GM18499 (cell line): Measurements from ENCODE around the gene TPST2.

Experiments
- ATAC-seq: cut with Tn5 transposase; IDR thresholded peaks from one replicate; pipeline ENCODE4 v1.9.1; 2021; ENCODE audit warnings: moderate number of reproducible peaks; ENCODE audit not compliant: insufficient read depth, unreplicated experiment

Gene TPST2

GRCh38 chr22:26612652-26613051 is 22.7 kb upstream of the TPST2 start:
- no peak for ATAC-seq

GRCh38 chr22:26610996-26611395 is 21.1 kb upstream of the TPST2 start:
- no peak for ATAC-seq

- ATAC-seq: peak; percentile 62
Observed at GRCh38 chr22:26610072-26610958, 20.4 kb upstream of the TPST2 start.

- ATAC-seq: no peak
Observed at GRCh38 chr22:26609287-26609686, 19.4 kb upstream of the TPST2 start.

GRCh38 chr22:26608129-26608528 is 18.2 kb upstream of the TPST2 start:
- no peak for ATAC-seq

GRCh38 chr22:26606611-26607010 is 16.7 kb upstream of the TPST2 start:
- ATAC-seq: no peak

- ATAC-seq: no peak
Observed at GRCh38 chr22:26604368-26604767, 14.4 kb upstream of the TPST2 start.

GRCh38 chr22:26602127-26602526 is 12.2 kb upstream of the TPST2 start:
- no peak for ATAC-seq

- ATAC-seq: no peak
Observed at GRCh38 chr22:26601726-26602125, 11.8 kb upstream of the TPST2 start.

- no peak for ATAC-seq
Observed at GRCh38 chr22:26599505-26599904, 9.6 kb upstream of the TPST2 start.

- ATAC-seq: no peak
Observed at GRCh38 chr22:26597480-26597879, 7.5 kb upstream of the TPST2 start.

GRCh38 chr22:26597026-26597425 is 7.1 kb upstream of the TPST2 start:
- no peak for ATAC-seq

- ATAC-seq: no peak
Observed at GRCh38 chr22:26593763-26594162, 3.8 kb upstream of the TPST2 start.

- ATAC-seq: no peak
Observed at GRCh38 chr22:26592421-26592891, 2.5 kb upstream of the TPST2 start.

- no peak for ATAC-seq
Observed at GRCh38 chr22:26589367-26589844, 526 bp downstream of the TPST2 start.

GRCh38 chr22:26588729-26589366 is 1.1 kb downstream of the TPST2 start:
- ATAC-seq: no peak

- no peak for ATAC-seq
Observed at GRCh38 chr22:26587991-26588613, 1.8 kb downstream of the TPST2 start.

GRCh38 chr22:26586556-26587325 is 3.2 kb downstream of the TPST2 start:
- no peak for ATAC-seq

- ATAC-seq: no peak
Observed at GRCh38 chr22:26585104-26585790, 4.7 kb downstream of the TPST2 start.

GRCh38 chr22:26584010-26584409 is 5.9 kb downstream of the TPST2 start:
- ATAC-seq: no peak
